Measurements from ENCODE around the gene APOL3. TPM values are rescaled to one million over a fixed set of nuclear protein-coding genes. Genes with fewer than 3 reads are reported as not detected.

APOL3 gene
- polyA plus RNA-seq, 1 of the 3 experiments (the other 2 are of a cell fraction) = 1.1 TPM

- Histone ChIP-seq H3K9me2 (no peaks in the 10 kb centered on the region), H3F3A (replicated peaks; ENCODE audit: insufficient read depth) (no peaks in the 10 kb centered on the region), H3K9ac (no peak overlapping the region), H3K27me3 (ENCODE audit: insufficient read depth) (peaks cover 1% of the 10 kb centered on the region; the same call in 1 of the 2 replicates), H3K4me1 (ENCODE audit: control insufficient read depth in 1 of 2, insufficient read depth in 2 of 2, low read depth in 1 of 2, low read length in 1 of 2) (no peaks in the 10 kb centered on the region; a peak in 1 of 4 replicates), H4K20me1 (ENCODE audit: insufficient read depth) (no peaks in the 10 kb centered on the region), H3K79me2 (ENCODE audit: insufficient read depth) (no peaks in the 10 kb centered on the region), H3K36me3 (replicated peaks in 1 of 2; ENCODE audit: control insufficient read depth in 1 of 2, insufficient read depth in 2 of 2, low read length in 1 of 2) (no peaks in the 10 kb centered on the region), H3K9me3 (no peaks in the 10 kb centered on the region), H3K4me2 (no peak overlapping the region), H3K27ac (ENCODE audit: low read depth in 2 of 2, low read length in 1 of 2) (no peak overlapping the region), H3K4me3 (ENCODE audit: low read depth in 2 of 2, low read length in 1 of 2) (no peak overlapping the region), H2AFZ (ENCODE audit: low read depth) (no peak overlapping the region)
- TF ChIP-seq POLR2AphosphoS5 (IDR thresholded peaks at IDR 0.05; ENCODE audit: low read depth, low read length) (no peak), FOXM1 (IDR thresholded peaks at IDR 0.05; ENCODE audit: low read depth) (no peak), ELF1 (IDR thresholded peaks at IDR 0.05) (no peak), TAF1 (IDR thresholded peaks at IDR 0.05; ENCODE audit: borderline replicate concordance, low read depth, low read length) (no peak), TCF12 (IDR thresholded peaks at IDR 0.05) (no peak), MXI1 (IDR thresholded peaks at IDR 0.05; ENCODE audit: low read depth, low read length) (no peak), YY1 (IDR thresholded peaks at IDR 0.05; ENCODE audit: low read depth) (no peak), FOXJ3 (CRISPR knock-in tag; IDR thresholded peaks at IDR 0.05) (no peak), JUND (IDR thresholded peaks at IDR 0.05) (no peak), SMC3 (IDR thresholded peaks at IDR 0.05; ENCODE audit: low read depth, low read length) (no peak), RXRA (IDR thresholded peaks at IDR 0.05; ENCODE audit: borderline replicate concordance, low read depth) (no peak), IRF3 (IDR thresholded peaks at IDR 0.05; ENCODE audit: low read depth, low read length) (no peak), NFIC (IDR thresholded peaks at IDR 0.05; ENCODE audit: borderline replicate concordance) (no peak), RCOR1 (IDR thresholded peaks at IDR 0.05; ENCODE audit: low read length) (no peak), GATA2 (CRISPR knock-in tag; IDR thresholded peaks at IDR 0.05) (no peak), REST (IDR thresholded peaks at IDR 0.05; ENCODE audit: low read depth, low read length) (no peak), EP300 (IDR thresholded peaks at IDR 0.05; ENCODE audit: borderline replicate concordance in 1 of 2, low read depth in 1 of 2, low read length in 1 of 2) (no peak), CHD2 (IDR thresholded peaks at IDR 0.05; ENCODE audit: low read length, partially characterized antibody) (no peak), TEAD4 (IDR thresholded peaks at IDR 0.05; ENCODE audit: borderline replicate concordance, insufficient read depth) (no peak)
- no peak for DNase-seq
- POLR2A ChIA-PET = no interaction called here
- CTCF ChIA-PET = interaction anchor here (0.7 to 2.0 kb wide), 4 partner anchors 12 to 78 kb away, joined by 3 to 6 read pairs (median 4); no protein-coding TSS in a partner anchor
- 0% methylated on average over 1 of the region's 1 CpG for WGBS (ENCODE audit: low lambda C conversion rate)
These were observed 47.7 kb upstream of the APOL3 start for GRCh38 chr22:36208162-36208765.

Data from SK-N-SH (cell line).